GM19193 (cell line): ENCODE data around the gene MC1R.

Source experiments
- POLR2A ChIP-seq: IDR thresholded peaks from 4 replicates; pipeline ENCODE4 v1.6.1; 2011; ENCODE audit not compliant: insufficient read depth, insufficient read length; ENCODE audit errors: extremely low read depth

The MC1R gene

GRCh38 chr16:89918453-89919347 lies at the start of gene MC1R:
MC1R (plus strand) TSS chr16:89918862; CDS start chr16:89919259, 397 bp downstream.
- TF ChIP-seq POLR2A: no peak

DNA sequence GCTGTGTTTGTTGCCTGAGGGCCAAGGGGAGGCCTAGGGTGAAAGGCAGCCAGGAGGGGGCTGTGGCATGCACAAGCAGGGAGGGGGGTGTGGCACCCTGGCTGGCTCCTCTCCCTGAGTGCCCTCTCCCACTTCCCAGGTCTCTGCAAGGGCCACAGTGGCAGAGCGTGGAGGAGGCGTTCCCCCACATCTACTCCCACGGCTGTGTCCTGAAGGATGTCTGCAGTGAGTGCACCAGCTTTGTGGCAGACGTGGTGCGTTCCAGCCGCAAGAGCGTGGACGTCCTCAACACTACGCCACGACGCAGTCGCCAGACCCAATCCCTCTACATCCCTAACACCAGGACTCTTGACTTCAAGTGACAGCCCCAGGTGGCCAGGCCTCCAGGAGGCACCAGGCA lies 48.8 kb upstream of the MC1R start:
- no peak for TF ChIP-seq POLR2A

DNA sequence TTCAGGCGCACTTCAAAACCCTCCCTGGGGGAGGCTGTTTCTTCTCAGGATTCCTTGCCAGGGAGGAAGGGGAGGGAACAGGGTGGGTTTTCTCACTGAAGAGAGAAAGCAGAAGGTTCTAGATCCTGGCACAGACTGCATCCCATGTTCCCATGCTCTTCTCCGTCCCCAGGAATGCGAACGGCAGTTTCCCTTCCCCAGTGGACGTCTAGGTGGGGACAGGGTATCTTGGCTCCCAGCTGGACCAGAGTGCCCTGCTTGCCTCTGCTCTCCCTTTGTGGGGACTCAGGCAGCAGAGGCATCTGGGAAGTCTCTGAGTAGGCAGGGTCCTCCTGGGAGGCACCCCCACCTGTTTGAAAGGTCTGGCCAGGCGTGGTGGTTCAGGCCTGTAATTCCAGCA lies 48.2 kb upstream of the MC1R start:
- TF ChIP-seq POLR2A: no peak

GRCh38 chr16:89871895-89872294 lies 46.8 kb upstream of the MC1R start:
- no peak for TF ChIP-seq POLR2A

- peak; percentile 91 for TF ChIP-seq POLR2A
These were observed 45.3 kb upstream of the MC1R start, which contains the start of gene TCF25 for GRCh38 chr16:89873109-89873971. TCF25 (plus strand) TSS chr16:89873592; CDS start chr16:89873668, 76 bp downstream.

DNA sequence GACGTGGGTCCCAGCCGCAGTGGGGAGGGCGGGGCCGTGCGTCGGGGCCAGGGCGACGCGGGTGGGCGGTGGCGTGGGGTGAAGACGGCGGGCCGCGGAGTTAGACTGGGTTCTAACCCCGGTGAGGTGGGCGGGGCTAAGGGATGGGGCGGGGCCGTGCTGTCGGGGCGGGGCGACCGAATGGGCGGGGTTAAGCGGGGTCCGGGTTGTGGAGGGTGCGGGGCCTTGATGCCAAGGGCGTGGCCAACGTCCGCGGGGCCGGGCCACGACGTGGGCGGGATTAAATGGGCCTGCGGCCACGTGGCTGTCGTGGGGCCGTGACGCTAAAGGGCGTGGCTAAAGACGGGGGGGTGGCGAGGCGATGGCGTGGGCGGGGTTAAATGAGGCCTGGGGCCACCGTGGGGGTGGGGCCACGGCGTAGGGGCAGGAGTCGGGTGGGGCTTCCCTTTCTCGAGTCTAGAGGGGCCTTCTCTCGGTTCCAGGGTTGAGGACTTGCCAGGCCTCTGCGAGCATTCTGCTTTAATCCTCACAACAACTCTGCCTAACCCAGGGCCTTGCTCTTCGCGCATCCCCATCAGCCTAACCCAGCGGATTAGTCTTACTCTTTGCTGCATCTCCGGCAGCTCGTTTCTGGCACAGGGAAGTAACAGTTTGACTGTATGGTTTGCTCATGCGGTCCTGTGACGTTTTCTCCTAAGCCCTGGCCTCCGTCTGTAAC lies 44.5 kb upstream of the MC1R start:
- no peak for TF ChIP-seq POLR2A

GRCh38 chr16:89880477-89881367 lies 37.9 kb upstream of the MC1R start:
- no peak for TF ChIP-seq POLR2A

DNA sequence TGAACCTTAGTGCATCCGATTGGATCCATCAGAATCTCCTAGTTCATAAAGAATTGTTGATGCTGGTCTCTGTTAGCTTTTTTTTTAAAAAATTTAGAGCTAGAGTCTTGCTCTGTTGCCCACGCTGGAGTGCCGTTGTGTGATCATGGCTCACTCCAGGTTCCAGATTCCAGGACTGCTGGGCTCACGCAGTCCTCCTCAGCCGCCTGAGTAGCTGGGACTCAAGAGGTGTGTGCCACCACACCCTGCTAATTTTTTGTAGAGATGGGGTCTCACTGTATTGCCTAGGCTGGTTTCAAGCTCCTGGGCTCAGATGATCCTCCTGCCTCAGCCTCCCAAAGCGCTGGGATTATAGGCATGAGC lies 37.3 kb upstream of the MC1R start:
- no peak for TF ChIP-seq POLR2A

DNA sequence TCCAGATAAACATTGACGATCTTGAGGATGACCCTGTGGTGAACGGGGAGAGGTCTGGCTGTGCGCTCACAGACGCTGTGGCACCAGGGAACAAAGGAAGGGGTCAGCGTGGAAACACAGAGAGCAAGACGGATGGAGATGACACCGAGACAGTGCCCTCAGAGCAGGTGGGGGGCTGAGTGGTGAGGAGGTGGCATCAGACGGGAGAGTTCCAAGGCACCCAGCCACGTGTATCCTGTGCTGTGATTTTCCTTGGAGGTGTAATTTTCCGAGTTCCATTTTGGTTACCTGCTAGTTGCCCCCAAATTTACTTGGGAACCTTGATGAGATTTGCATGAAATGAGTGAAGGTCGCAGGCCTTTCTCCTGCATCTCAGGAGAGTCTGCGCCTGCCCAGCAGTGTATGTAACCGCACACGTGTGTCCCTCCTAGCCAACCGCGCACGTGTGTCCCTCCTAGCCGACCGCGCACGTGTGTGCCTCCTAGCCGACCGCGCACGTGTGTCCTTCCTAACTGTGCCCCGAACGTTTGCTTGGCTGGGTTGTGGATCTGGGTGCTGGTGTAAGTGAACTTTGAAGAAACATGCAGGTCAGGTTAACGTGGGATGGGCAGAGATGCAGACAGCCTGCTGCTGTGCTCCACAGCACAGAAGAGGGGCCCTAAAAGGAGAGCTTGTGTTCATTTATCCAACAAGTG lies 35.2 kb upstream of the MC1R start:
- TF ChIP-seq POLR2A: no peak

GRCh38 chr16:89884041-89884421 lies 34.6 kb upstream of the MC1R start:
- no peak for TF ChIP-seq POLR2A

GRCh38 chr16:89887243-89887642 lies 31.4 kb upstream of the MC1R start:
- TF ChIP-seq POLR2A: no peak

DNA sequence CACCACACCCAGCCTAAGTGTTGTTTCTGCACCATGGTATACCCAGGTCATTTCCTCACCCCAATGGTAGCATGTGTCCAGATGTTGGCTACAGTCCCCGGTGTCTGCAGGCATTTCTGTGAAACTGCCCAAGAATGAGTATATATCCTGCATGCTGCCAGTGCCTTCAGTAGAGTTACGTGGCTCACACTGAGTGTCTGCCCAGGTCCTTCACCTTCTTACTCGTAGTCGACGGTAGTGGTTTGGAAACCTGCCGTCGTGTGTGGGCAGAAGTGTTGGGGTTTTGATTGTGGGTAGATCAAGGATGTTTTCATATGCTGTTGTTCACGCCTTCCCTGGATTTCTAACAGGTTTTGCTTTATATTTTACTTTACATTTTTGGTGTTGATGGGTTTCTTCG lies 28.5 kb upstream of the MC1R start:
- TF ChIP-seq POLR2A: no peak

- TF ChIP-seq POLR2A: no peak
These were observed 27.6 kb upstream of the MC1R start for GRCh38 chr16:89890886-89891657.
